ENCODE results near the gene GLP2R.

GLP2R gene

GRCh38 chr17:9887508-9887907 is 61.8 kb downstream of the GLP2R start:
- no peaks in the 10 kb centered on the region for H3K36me3 ChIP-seq (ENCODE audit: insufficient read depth, low read length)
- no peak overlapping the region for H3K27ac ChIP-seq (ENCODE audit: low read depth, low read length)
- H3K9ac ChIP-seq (ENCODE audit: low read length) = no peak overlapping the region

GRCh38 chr17:9890124-9890523 is 64.4 kb downstream of the GLP2R start:
- Histone ChIP-seq H3K9me3 (ENCODE audit: low read length) (no peaks in the 10 kb centered on the region), H3K27me3 (ENCODE audit: control insufficient read depth in 1 of 2, insufficient read depth in 2 of 2, low read length in 2 of 2) (no peaks in the 10 kb centered on the region), H3K4me1 (ENCODE audit: insufficient read depth, low read length) (no peaks in the 10 kb centered on the region), H3K36me3 (ENCODE audit: insufficient read depth, low read length) (no peaks in the 10 kb centered on the region), H3K4me3 (ENCODE audit: low read depth in 1 of 2, low read length in 2 of 2) (no peak overlapping the region), H3K27ac (ENCODE audit: low read depth, low read length) (no peak overlapping the region), H3K9ac (ENCODE audit: low read length) (no peak overlapping the region)

More at GRCh38 chr17:9887508-9887907, 61.8 kb downstream of the GLP2R start:
- Histone ChIP-seq H3K4me3 (ENCODE audit: low read depth in 1 of 2, low read length in 2 of 2) (no peak overlapping the region), H3K4me1 (ENCODE audit: insufficient read depth, low read length) (no peaks in the 10 kb centered on the region), H3K9me3 (ENCODE audit: low read length) (no peaks in the 10 kb centered on the region), H3K27me3 (ENCODE audit: control insufficient read depth in 1 of 2, insufficient read depth in 2 of 2, low read length in 2 of 2) (no peaks in the 10 kb centered on the region)

GRCh38 chr17:9893411-9894012 is 67.8 kb downstream of the GLP2R start:
- H3K9ac ChIP-seq (ENCODE audit: low read length) = no peak overlapping the region
- H3K27ac ChIP-seq (ENCODE audit: low read depth, low read length) = no peak overlapping the region
- H3K36me3 ChIP-seq (ENCODE audit: insufficient read depth, low read length) = no peaks in the 10 kb centered on the region
- H3K9me3 ChIP-seq (ENCODE audit: low read length) = no peaks in the 10 kb centered on the region
- H3K27me3 ChIP-seq (ENCODE audit: control insufficient read depth in 1 of 2, insufficient read depth in 2 of 2, low read length in 2 of 2) = no peaks in the 10 kb centered on the region
- H3K4me3 ChIP-seq (ENCODE audit: low read depth in 1 of 2, low read length in 2 of 2) = no peak overlapping the region
- no peaks in the 10 kb centered on the region for H3K4me1 ChIP-seq (ENCODE audit: insufficient read depth, low read length)

GRCh38 chr17:9894231-9894630 is 68.5 kb downstream of the GLP2R start:
- no peaks in the 10 kb centered on the region for H3K36me3 ChIP-seq (ENCODE audit: insufficient read depth, low read length)
- no peak overlapping the region for H3K4me3 ChIP-seq (ENCODE audit: low read depth in 1 of 2, low read length in 2 of 2)
- no peaks in the 10 kb centered on the region for H3K9me3 ChIP-seq (ENCODE audit: low read length)
- no peaks in the 10 kb centered on the region for H3K4me1 ChIP-seq (ENCODE audit: insufficient read depth, low read length)
- no peak overlapping the region for H3K9ac ChIP-seq (ENCODE audit: low read length)
- H3K27ac ChIP-seq (ENCODE audit: low read depth, low read length) = no peak overlapping the region
- H3K27me3 ChIP-seq (ENCODE audit: control insufficient read depth in 1 of 2, insufficient read depth in 2 of 2, low read length in 2 of 2) = no peaks in the 10 kb centered on the region

- no peaks in the 10 kb centered on the region for H3K27me3 ChIP-seq (ENCODE audit: control insufficient read depth in 1 of 2, insufficient read depth in 2 of 2, low read length in 2 of 2)
- no peak overlapping the region for H3K4me3 ChIP-seq (ENCODE audit: low read depth in 1 of 2, low read length in 2 of 2)
- no peak overlapping the region for H3K27ac ChIP-seq (ENCODE audit: low read depth, low read length)
- H3K4me1 ChIP-seq (ENCODE audit: insufficient read depth, low read length) = peaks cover 9% of the 10 kb centered on the region
- no peaks in the 10 kb centered on the region for H3K9me3 ChIP-seq (ENCODE audit: low read length)
- H3K36me3 ChIP-seq (ENCODE audit: insufficient read depth, low read length) = no peaks in the 10 kb centered on the region
- no peak overlapping the region for H3K9ac ChIP-seq (ENCODE audit: low read length)
These were observed 70.2 kb downstream of the GLP2R start for GRCh38 chr17:9895923-9896322.

- H3K36me3 ChIP-seq (ENCODE audit: insufficient read depth, low read length) = no peaks in the 10 kb centered on the region
- peaks cover 9% of the 10 kb centered on the region for H3K4me1 ChIP-seq (ENCODE audit: insufficient read depth, low read length)
- no peak overlapping the region for H3K27ac ChIP-seq (ENCODE audit: low read depth, low read length)
- H3K27me3 ChIP-seq (ENCODE audit: control insufficient read depth in 1 of 2, insufficient read depth in 2 of 2, low read length in 2 of 2) = no peaks in the 10 kb centered on the region
- no peak overlapping the region for H3K9ac ChIP-seq (ENCODE audit: low read length)
- no peaks in the 10 kb centered on the region for H3K9me3 ChIP-seq (ENCODE audit: low read length)
- H3K4me3 ChIP-seq (ENCODE audit: low read depth in 1 of 2, low read length in 2 of 2) = no peak overlapping the region
These were observed 71.7 kb downstream of the GLP2R start for GRCh38 chr17:9897372-9897968.

- H3K36me3 ChIP-seq (ENCODE audit: insufficient read depth, low read length) = no peaks in the 10 kb centered on the region
- no peaks in the 10 kb centered on the region for H3K27me3 ChIP-seq (ENCODE audit: control insufficient read depth in 1 of 2, insufficient read depth in 2 of 2, low read length in 2 of 2)
- H3K9ac ChIP-seq (ENCODE audit: low read length) = no peak overlapping the region
- no peak overlapping the region for H3K4me3 ChIP-seq (ENCODE audit: low read depth in 1 of 2, low read length in 2 of 2)
- no peaks in the 10 kb centered on the region for H3K9me3 ChIP-seq (ENCODE audit: low read length)
- peaks cover 9% of the 10 kb centered on the region for H3K4me1 ChIP-seq (ENCODE audit: insufficient read depth, low read length)
- H3K27ac ChIP-seq (ENCODE audit: low read depth, low read length) = no peak overlapping the region
These were observed 73.1 kb downstream of the GLP2R start for GRCh38 chr17:9898812-9899211.

- Histone ChIP-seq H3K4me3 (ENCODE audit: low read depth in 1 of 2, low read length in 2 of 2) (no peak overlapping the region), H3K27ac (ENCODE audit: low read depth, low read length) (no peak overlapping the region), H3K9ac (ENCODE audit: low read length) (no peak overlapping the region), H3K4me1 (ENCODE audit: insufficient read depth, low read length) (peaks cover 9% of the 10 kb centered on the region), H3K27me3 (ENCODE audit: control insufficient read depth in 1 of 2, insufficient read depth in 2 of 2, low read length in 2 of 2) (no peaks in the 10 kb centered on the region), H3K36me3 (ENCODE audit: insufficient read depth, low read length) (no peaks in the 10 kb centered on the region), H3K9me3 (ENCODE audit: low read length) (no peaks in the 10 kb centered on the region)
These were observed 73.7 kb downstream of the GLP2R start for GRCh38 chr17:9899280-9900043.

- Histone ChIP-seq H3K9me3 (ENCODE audit: low read length) (no peaks in the 10 kb centered on the region), H3K4me1 (ENCODE audit: insufficient read depth, low read length) (peaks cover 9% of the 10 kb centered on the region), H3K4me3 (ENCODE audit: low read depth in 1 of 2, low read length in 2 of 2) (no peak overlapping the region), H3K9ac (ENCODE audit: low read length) (no peak overlapping the region), H3K36me3 (ENCODE audit: insufficient read depth, low read length) (no peaks in the 10 kb centered on the region), H3K27me3 (ENCODE audit: control insufficient read depth in 1 of 2, insufficient read depth in 2 of 2, low read length in 2 of 2) (no peaks in the 10 kb centered on the region), H3K27ac (ENCODE audit: low read depth, low read length) (no peak overlapping the region)
These were observed 74.4 kb downstream of the GLP2R start for GRCh38 chr17:9900044-9900594.

- H3K9me3 ChIP-seq (ENCODE audit: low read length) = no peaks in the 10 kb centered on the region
- H3K9ac ChIP-seq (ENCODE audit: low read length) = no peak overlapping the region
- H3K4me1 ChIP-seq (ENCODE audit: insufficient read depth, low read length) = peaks cover 9% of the 10 kb centered on the region
- H3K27me3 ChIP-seq (ENCODE audit: control insufficient read depth in 1 of 2, insufficient read depth in 2 of 2, low read length in 2 of 2) = no peaks in the 10 kb centered on the region
- no peak overlapping the region for H3K27ac ChIP-seq (ENCODE audit: low read depth, low read length)
- H3K36me3 ChIP-seq (ENCODE audit: insufficient read depth, low read length) = no peaks in the 10 kb centered on the region
- H3K4me3 ChIP-seq (ENCODE audit: low read depth in 1 of 2, low read length in 2 of 2) = peak overlapping the region in 1 of 2 donors; percentile 16
These were observed 75.1 kb downstream of the GLP2R start for GRCh38 chr17:9900784-9901183.

GRCh38 chr17:9902120-9902519 is 76.4 kb downstream of the GLP2R start:
- no peak overlapping the region for H3K4me3 ChIP-seq (ENCODE audit: low read depth in 1 of 2, low read length in 2 of 2)
- peaks cover 9% of the 10 kb centered on the region for H3K4me1 ChIP-seq (ENCODE audit: insufficient read depth, low read length)
- H3K27me3 ChIP-seq (ENCODE audit: control insufficient read depth in 1 of 2, insufficient read depth in 2 of 2, low read length in 2 of 2) = no peaks in the 10 kb centered on the region
- no peak overlapping the region for H3K9ac ChIP-seq (ENCODE audit: low read length)
- no peaks in the 10 kb centered on the region for H3K9me3 ChIP-seq (ENCODE audit: low read length)
- H3K27ac ChIP-seq (ENCODE audit: low read depth, low read length) = no peak overlapping the region
- no peaks in the 10 kb centered on the region for H3K36me3 ChIP-seq (ENCODE audit: insufficient read depth, low read length)

Data from muscle layer of colon (tissue), 2 donors.